Umbilical cord (tissue), 2 donors: ENCODE measurements around the gene COTL1. TPM values are rescaled to one million over a fixed set of nuclear protein-coding genes. Genes with fewer than 3 reads are reported as not detected.
A peak's percentile ranks its signal among the peaks of the same experiment; 100 is the strongest.

Experiments used
- DNase-seq: peaks from one replicate; pipeline ENCODE4 v3.0.0-alpha.2; 2015; ENCODE audit warnings: low spot score
- total RNA-seq: library from RNA; depleted of rRNA; stranded (reverse); fragments of >200 nt; gene quantifications from one replicate; pipeline ENCODE4 v1.2.3, GENCODE V29; 2014; ENCODE audit warnings: low replicate concordance; ENCODE audit not compliant: insufficient read depth

COTL1 gene
- total RNA-seq, 1 donor from 2014 or later = 101 TPM

DNA sequence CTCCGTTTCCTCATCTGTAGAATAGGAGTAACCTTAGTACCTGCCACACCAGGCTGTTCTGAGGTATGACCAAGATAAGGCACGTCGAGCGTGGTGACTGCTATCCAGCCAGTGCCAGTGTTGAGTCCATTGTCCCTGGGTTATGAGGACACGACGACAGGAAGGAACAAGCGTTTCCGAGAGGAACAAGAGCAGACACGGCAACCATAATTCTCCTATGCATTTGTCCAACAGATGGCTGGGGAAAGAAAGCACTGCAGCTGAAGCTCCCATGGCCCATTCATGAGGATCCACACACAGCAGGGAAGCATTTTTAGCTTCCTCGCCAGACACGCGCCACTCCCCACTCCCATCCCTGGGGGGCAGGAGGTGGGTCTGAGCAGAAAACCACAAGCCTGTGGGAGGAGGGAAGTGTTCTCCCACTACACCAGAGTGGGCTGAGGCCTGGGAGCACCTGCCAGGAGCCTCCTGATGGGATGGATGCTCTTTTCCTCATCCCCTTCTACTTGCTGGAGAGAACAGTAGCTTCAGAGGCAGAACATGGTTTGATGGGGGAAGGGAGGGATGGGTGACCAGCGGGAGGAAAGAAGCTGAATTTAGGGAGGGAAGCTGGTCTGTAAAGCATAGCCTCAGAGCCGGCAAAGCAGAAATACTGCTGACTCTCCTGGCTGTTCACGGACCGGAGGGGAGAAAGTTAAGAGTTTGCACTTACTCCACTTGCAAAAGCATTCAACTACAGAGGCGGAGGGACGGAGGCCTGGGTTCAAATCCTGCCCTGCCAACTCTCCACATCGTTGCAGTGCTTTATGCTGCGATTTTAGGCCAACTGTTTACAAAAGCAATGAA lies 2.7 kb downstream of the COTL1 start:
- no peak for DNase-seq

DNA sequence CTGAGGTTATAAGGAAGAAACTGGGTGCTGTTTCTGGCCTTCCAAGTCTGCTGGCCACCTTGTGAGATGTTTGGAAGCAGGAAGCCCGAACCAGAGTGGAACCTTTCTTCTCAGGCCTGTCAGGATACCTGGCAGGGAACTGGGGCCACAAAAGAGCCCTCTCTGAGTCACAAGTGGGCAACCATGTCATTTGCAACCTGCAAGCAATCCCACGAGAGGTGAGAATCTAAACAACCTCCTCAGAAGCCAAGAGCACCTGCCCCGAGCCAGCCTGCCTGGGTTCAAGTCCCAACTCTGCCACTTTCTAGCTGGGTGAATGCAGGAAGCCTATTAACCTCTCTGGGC lies 3.3 kb downstream of the COTL1 start:
- DNase-seq = no peak

DNA sequence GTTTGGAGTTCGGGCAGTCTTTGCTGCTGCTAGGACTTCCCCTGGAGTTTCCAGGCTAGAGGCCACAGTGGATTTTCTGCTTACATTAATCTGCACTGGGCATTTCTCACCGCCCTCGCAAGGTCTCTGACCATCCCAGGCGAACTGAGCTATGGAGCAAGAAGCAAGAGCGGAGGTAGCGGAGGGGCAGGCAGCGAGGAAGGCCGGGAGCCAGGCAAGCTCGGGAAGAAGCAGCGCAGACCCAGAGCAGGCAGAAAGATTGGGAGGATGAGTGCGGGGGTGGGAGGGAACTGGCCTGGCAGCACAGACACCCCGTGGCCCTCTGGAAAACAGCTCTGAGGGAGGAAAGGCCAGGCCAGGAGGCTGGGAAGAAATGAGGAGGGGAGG lies 3.8 kb downstream of the COTL1 start:
- peak; percentile 72 for DNase-seq

DNA sequence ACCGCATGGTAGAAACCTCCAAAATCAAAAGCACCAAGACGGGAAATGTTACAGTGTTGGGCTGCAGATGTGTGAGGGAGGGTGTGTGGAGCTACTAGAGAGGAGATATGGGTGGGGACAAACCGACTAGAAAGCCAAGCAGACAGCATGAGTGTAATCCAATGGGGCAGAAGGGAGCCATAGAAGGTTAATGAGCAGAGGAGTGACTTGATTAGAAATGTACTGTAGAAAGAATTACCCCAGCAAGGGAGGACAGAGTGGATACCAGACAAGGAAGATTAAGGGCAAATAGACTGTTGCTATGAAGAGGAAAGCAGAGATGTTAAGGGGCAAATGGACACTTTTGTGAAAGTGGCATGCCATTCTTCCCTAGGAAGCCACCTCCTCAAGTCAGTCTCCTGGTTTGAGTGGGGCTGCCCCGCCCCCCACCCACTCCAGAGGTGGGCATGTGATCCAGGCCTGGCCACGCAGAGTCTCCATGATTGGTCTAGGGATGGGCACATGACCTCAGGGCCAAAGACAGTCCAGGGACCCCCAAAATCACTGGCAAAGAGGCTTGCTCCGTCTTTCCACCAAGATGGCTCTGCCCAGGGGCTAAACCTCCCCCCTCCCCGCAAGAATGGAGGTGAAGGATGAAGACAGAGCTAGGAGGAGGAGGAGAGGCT lies 4.3 kb downstream of the COTL1 start:
- no peak for DNase-seq

DNA sequence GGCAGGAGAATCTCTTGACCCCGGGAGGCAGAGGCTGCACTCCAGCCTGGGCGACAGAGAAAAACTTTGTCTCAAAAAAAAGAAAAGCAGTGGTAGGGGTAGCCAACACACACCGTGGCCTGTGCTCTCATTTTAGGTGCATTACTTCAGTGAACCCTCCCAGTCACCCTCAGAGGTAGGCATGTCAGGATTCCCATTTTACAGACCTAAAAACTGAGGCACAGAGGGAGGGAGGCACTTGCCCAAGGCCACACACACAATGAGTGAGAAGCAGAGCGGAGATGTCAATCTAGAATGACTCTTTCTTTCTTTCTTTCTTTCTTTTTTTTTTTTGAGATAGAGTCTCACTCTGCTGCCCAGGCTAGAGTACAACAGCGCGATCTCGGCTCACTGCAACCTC lies 5.2 kb downstream of the COTL1 start:
- DNase-seq = no peak

DNA sequence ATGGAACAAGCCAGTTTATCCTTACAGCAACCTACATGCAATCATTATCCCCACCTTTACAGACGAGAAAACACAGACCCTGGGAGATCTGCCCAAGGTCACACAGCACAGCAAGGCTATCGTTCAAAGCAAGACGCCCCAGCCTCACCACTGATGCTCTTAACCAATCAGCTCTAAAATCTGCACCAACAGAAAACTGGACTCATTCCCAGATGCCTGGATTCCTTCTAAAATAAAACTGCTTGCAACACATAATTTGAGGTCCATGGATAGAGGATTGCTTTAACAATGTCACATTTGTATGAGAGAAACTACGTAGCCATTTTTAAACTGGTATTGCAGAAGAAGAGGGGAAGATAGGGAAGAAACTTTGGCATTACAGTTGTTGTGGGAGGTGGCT lies 6.8 kb downstream of the COTL1 start:
- peak; percentile 91 for DNase-seq

DNA sequence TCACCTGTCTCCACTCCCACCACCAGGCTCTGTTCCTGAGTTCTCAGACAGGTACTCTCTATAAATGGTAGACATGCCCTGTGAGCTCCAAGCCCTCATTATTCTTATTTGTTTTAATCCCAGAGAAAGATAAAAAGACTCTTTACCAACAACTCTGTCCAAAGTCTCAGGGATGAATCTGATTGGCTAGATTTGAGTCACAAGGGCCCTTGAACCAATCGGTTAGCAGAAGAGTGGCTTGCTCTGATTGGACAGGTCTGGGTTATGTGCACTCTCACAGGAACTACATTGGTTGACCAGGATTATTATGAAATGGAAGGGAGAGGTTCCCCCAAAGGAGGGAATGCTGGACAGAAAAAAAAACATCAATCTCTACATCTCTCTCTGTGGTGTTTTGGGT lies 7.5 kb downstream of the COTL1 start:
- no peak for DNase-seq

DNA sequence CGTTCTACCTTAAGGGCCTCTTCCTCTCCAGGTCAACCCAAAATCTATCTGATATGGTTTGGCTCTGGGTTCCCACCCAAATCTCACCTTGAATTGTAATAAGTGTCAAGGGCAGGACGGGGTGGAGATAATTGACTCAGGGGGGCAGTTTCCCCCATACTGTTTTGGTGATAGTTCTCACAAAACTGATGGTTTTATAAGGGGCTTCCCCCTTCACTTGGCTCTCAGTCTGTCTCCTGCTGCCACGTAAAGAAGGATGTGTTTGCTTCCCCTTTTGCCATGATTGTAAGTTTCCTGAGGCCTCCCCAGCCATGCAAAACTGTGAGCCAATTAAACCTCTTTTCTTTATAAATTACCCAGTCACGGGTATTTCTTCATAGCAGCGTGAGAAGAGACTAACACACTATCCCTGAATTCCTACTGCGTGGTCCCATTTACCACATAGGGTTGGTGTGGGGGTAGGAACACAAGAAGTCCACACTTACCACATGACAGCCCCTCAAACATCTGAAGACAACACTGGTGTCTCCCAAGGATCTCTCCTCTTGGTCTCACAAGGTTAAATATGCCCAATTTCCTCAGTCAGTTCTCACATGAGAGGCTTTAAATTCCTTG lies 8.2 kb downstream of the COTL1 start:
- DNase-seq = no peak

DNA sequence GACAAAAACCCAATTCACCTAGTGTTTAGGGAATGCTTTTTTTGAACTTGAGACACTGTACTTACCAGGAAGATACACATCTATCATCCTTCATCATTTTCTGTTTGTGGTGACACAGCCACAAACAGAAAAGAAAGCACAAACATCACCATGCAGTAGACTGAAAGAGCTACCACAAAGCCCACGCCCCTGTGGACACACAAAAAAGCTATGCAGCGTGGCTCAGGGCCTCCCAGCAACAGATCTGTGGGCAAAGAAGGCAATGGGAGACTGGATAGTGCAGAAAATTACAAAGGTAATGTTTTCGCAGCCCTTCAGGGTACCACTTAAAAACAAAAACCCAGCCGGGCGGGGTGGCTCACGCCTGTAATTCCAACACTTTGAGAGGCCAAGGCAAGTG lies 9.6 kb downstream of the COTL1 start:
- no peak for DNase-seq

DNA sequence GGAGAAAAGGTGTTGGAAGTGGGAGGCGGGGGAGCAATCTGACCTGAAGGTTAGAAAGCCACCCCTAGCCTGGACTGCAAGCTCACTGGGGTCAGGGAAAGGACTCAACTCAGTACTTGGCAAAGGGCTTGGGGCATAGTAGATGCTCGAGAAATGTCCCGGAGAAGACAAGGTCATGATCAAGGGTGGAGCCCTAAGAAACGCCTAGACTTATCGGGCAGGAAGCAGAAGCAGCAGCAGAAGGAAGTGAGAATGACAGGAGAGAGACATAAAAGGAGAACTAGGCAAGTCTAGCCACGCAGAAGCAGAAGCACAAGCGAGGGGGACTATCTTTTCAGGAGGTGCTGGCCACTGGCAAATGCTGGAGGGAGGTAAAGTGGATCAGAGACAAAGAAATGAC lies 10.2 kb downstream of the COTL1 start:
- no peak for DNase-seq

DNA sequence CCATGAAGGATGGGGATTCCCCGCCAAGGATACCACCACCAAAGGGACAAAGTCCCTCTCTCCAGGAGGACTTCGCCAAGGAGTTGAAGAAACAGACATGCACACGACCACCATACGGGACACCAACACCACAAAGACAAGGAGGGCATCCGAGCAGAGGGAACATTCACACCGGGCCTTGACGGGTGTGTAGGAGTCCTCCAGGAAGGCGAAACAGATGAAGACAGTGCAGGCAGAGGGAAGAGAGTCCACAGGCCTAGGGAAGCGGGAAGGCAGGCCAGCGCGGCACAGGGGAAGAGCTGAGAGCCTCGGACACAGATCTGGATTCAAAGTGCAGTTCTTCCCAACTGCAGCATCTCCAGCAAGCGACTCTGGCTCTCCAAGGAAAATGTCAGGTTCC lies 10.8 kb downstream of the COTL1 start:
- DNase-seq = no peak

DNA sequence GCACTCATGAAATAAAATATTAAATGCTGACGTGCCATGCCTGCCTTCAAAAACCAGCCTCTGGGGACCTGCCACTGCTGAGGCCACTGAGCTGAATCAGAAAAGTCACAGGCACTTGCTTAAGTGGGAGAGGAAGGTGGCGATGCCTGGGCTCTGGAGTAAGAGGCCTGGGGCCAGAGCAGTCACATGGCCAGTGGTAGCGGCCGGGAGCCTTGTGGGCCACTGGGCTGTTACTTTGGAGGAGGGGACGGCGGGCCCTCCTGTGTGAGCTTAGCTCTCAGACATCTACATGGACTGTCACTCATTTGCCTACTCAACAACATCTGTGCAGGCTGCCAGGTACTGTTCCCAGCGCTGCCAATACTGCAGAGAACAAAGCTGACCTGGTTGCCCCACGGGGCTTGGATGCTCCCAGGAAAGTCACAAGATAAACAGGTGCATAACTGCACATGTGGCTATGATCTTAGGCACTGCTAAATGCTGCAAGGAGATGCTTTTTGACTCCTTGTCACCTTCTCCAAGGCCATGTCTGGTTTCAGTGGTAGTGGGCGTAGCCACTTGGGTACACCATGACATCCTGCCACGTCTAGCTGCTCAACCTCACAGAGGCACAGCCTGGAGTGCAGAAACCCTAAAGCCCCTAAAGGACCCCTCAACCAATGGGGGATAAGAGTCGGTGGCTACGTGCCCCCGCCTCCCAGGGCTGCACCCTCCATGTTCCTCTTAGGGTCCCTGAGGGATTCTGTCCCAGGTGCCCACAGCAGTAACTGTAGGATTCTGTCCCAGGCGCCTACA lies 11.6 kb downstream of the COTL1 start:
- no peak for DNase-seq

DNA sequence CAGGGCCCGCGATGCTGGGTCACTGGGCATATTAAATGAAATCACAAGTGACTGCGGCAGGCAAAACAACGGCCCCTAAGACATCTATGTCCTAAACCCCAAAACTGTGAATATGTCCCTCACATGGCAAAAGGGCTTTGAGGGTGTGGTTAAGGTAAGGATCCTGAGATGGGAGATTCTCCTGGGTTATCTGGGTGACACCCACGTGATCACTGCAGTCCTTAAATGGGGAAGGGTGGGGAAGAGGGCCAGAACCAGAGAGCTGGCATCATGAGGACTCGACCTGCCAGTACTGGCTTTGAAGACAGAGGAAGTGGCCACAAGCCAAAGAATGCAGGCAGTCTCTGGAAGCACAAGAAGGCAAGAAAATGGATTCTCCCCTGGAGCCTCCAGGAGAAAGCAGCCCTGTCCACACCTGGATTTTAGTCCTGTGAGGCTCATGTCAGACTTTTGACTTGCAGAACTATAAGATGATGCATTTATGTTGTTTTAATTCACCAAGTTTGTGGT lies 12.5 kb downstream of the COTL1 start:
- no peak for DNase-seq

DNA sequence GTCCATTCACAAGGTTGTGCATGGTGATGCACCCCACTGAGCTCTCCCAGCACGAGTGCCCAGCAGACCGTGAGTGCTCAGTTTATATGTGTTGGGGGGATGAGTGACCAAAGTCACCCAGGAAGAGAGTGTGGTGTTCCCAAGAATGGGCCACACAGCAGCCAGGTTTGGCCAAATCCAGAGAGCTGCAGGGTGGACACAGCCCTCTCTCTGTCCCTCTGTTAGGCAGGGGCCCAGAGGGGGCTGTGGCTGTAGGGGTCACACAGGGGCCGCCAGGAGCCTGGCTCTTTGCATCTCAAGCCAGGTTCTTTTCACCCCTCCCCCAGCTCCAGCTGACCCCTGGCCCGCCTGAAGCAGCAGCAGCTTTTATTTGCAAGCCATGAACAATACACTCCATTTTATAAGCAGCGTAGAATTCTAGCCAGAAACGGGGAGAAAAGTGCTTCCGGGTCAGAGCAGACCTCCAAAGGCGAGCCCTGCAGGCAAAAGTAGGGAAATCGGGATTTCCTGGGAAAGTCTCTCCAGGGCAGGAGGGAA lies 13.3 kb downstream of the COTL1 start:
- DNase-seq = no peak

DNA sequence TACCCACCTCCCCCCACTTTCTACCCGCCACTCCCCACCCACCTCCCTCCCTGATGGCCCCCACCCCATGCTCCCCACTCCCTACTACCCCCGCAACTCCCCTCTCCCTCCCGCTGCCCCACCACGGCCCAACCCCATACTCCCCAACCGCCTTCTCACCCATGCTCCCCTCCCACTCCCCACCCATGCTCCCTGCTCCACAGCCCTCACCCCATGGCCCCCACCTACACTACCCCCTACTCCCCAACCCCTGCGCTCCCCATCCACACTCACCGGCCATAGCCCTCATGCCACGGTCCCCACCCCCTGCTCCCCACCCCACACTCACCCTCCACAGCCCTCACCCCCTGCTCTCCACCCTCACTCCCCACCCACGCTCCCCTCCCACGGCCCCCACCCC lies 13.9 kb downstream of the COTL1 start:
- DNase-seq = no peak

DNA sequence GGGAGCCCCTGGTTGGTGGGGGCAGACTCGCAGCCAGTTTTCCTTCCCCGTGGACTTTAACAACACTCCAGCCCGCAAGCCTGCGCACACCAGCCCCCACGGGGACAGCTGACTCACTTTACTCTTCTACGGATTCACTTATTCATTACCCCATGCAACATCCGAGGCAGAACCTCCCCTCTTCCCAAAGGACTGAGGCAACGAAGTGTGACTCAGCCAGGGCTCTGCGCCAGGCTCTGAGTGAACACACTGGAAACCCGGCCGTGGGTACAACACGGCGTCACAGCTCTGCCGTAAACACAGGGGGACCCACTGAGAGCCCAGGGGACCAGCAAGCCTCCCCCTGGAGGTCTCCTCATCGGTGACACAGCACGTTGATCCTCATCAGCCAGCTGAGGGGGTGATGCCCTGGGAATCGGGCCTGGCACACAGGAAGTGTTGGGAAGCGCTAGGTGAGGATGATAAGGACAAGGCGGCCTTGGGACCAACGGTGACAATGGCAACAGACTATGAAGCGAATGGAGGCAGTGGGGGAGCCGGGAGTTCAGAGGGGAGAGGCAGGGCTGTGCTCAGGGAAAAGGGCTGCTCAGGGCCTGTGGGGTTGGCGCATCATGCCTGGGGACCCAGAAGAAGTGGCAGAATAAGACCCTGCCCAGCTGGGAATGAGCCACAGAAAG lies 14.6 kb downstream of the COTL1 start:
- DNase-seq = peak; percentile 57

DNA sequence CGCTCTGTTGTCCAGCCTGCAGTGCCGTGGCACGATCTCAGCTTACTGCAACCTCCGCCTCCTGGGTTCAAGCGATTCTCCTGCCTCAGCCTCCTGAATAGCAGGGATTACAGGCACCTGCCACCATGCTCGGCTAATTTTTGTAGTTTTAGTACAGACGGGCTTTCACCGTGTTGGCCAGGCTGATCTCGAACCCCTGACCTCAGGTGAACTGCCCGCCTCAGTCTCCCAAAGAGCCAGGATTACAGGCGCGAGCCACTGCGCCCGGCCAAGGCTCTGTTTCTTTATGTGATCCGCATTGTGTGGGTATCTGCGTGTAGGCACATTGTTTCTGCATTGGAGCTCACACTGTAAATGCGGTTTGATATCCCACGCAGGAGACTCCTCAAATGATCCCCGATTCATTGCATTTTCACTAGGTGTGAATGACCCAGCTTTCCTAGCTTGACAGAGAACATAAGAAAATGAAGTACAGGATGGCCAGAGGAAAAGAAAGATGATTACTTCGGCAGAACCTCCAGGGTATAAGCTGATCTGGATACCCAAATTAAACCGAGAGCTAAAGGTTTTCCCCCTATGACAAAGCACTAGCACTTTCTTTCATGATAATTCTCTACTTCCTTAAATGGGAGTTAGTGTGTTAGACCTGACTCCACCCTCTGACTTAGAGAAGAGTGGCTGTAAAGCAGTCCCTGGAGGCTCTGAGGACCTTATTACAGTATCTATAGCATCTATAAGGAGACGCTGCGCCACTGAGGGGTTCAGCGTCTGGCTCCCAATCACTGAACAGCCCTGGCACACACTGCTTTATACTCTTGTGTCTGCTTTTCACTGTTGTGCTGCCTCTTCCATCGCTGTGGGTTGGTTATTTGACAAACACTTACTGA lies 17.3 kb downstream of the COTL1 start:
- peak; percentile 63 for DNase-seq

DNA sequence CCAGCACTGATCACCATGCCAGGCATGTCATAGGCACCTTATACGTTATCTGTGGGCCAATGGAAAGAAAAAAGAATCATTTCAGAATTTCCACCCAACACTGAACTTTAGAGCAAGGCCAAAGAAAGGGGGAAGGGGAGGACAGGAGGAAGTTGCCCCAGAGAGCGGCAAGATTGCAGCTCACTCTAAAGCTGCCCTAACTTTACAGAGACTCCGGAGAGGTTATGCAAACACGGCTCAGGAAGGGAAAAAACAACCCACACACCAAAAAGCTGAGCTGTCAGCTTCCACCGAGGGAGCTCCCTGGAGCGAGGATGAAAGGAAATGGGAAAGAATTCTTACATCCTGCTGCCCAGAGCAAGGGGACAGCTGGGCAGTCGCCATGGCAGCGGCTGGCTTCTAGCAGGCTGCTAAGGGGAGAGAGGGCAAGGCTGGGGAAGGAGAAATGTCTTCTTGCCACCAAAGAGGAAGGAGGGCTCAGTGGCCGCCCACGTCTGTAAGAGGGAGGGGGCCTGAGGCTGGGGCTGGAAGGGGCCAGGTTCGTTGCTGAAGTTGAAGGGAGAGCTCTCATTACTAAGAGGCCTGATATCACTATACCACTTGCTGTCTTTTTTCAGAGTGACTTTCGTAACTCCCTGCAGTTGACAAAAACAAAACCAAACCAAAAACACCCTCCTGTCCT lies 18.2 kb downstream of the COTL1 start:
- peak; percentile 84 for DNase-seq

DNA sequence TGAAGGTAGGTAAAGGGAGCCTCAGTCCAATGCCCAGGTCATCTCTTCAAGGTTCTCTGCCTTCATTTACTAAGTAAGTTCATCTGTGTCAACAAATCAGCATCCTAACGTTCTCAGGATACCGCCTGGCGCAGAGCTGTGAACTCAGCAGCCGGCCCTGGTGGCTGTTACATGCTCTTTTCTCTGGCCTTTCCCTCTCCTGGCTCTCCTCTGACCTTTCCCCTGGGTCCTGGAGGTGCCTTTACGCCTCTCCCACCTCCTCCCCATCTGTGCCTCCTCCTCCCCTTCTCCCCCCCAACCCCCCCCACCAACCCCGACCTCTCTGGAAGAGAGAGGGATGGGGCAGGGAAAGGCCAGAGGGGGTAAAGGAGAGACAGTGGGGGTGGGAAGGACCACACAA lies 19.5 kb downstream of the COTL1 start:
- no peak for DNase-seq
